ENCODE measurements around the gene ARTN.

ARTN gene

GRCh38 chr1:43925846-43926245, 7.8 kb upstream of the ARTN start:
- DNase-seq: no peak

- no peak for DNase-seq
These were observed 3.2 kb upstream of the ARTN start for GRCh38 chr1:43930168-43930948.

GRCh38 chr1:43930949-43931275, 2.7 kb upstream of the ARTN start:
- peak; percentile 6 for DNase-seq

GRCh38 chr1:43931711-43932660, 1.6 kb upstream of the ARTN start:
- no peak for DNase-seq

- no peak for DNase-seq
These were observed 715 bp upstream of the ARTN start for GRCh38 chr1:43932786-43933385.

GRCh38 chr1:43934101-43934985, 742 bp downstream of the ARTN start:
- DNase-seq: no peak

GRCh38 chr1:43934986-43935324, 1.4 kb downstream of the ARTN start:
- DNase-seq: no peak

- no peak for DNase-seq
These were observed 2.3 kb downstream of the ARTN start for GRCh38 chr1:43935711-43936427.

GRCh38 chr1:43936431-43937151, 3.0 kb downstream of the ARTN start:
- DNase-seq: no peak

- DNase-seq: no peak
These were observed 3.7 kb downstream of the ARTN start for GRCh38 chr1:43937179-43937865.

GRCh38 chr1:43938383-43938782, 4.8 kb downstream of the ARTN start:
- no peak for DNase-seq

- no peak for DNase-seq
These were observed 5.4 kb downstream of the ARTN start for GRCh38 chr1:43938892-43939587.

- DNase-seq: no peak
These were observed 8.8 kb downstream of the ARTN start for GRCh38 chr1:43942411-43942810.

- DNase-seq: no peak
These were observed 11.3 kb downstream of the ARTN start for GRCh38 chr1:43944860-43945259.

GRCh38 chr1:43945674-43946235, 12.2 kb downstream of the ARTN start:
- DNase-seq: no peak

GRCh38 chr1:43946236-43947060, 12.8 kb downstream of the ARTN start, which contains the start of gene IPO13:
IPO13 (plus strand) TSS chr1:43946950; CDS start chr1:43947601, 651 bp downstream.
- peak; percentile 83 for DNase-seq

GRCh38 chr1:43947061-43947873, 13.7 kb downstream of the ARTN start:
- no peak for DNase-seq
